Hematopoietic multipotent progenitor cell treated with erythropoietin and hydrocortisone succinate and interleukin-3 and kit ligand, for 17 days (in vitro differentiated cells): ENCODE measurements around the gene IL17B.

Experiments used
- DNase-seq: peaks from one replicate; pipeline ENCODE4 v3.0.0-alpha.2; 2015; ENCODE audit warnings: low spot score

Gene IL17B

GRCh38 chr5:149414405-149415065 lies 35.4 kb upstream of the IL17B start:
- DNase-seq = no peak

GRCh38 chr5:149413477-149414210 lies 34.6 kb upstream of the IL17B start:
- no peak for DNase-seq

GRCh38 chr5:149412783-149413476 lies 33.8 kb upstream of the IL17B start:
- DNase-seq = no peak

- DNase-seq = no peak
These were observed 32.8 kb upstream of the IL17B start for GRCh38 chr5:149411738-149412519.

- DNase-seq = no peak
These were observed 31.8 kb upstream of the IL17B start for GRCh38 chr5:149410721-149411432.

GRCh38 chr5:149410071-149410470 lies 31.0 kb upstream of the IL17B start:
- no peak for DNase-seq

GRCh38 chr5:149409268-149409948 lies 30.3 kb upstream of the IL17B start:
- DNase-seq = no peak

GRCh38 chr5:149408252-149409099 lies 29.4 kb upstream of the IL17B start:
- DNase-seq = no peak

- no peak for DNase-seq
These were observed 28.5 kb upstream of the IL17B start for GRCh38 chr5:149407323-149408251.

GRCh38 chr5:149406979-149407306 lies 27.9 kb upstream of the IL17B start:
- DNase-seq = no peak

- no peak for DNase-seq
These were observed 27.3 kb upstream of the IL17B start for GRCh38 chr5:149406203-149406978.

- no peak for DNase-seq
These were observed 26.6 kb upstream of the IL17B start for GRCh38 chr5:149405550-149406202.

- no peak for DNase-seq
These were observed 25.9 kb upstream of the IL17B start for GRCh38 chr5:149404746-149405549.

- DNase-seq = no peak
These were observed 25.0 kb upstream of the IL17B start for GRCh38 chr5:149403923-149404745.

- no peak for DNase-seq
These were observed 23.2 kb upstream of the IL17B start for GRCh38 chr5:149402291-149402690.

GRCh38 chr5:149401051-149401450 lies 22.0 kb upstream of the IL17B start:
- no peak for DNase-seq
